Activated CD8-positive, alpha-beta T cell treated with anti-CD3 and anti-CD28 coated beads for 36 hours (primary cell): Measurements from ENCODE around the gene PITRM1. TPM values are rescaled to one million over a fixed set of nuclear protein-coding genes. Genes with fewer than 3 reads are reported as not detected.
A peak's percentile ranks its signal among the peaks of the same experiment; 100 is the strongest.

ENCODE experiments used
- ATAC-seq: fragments of 200-7000 bp; cut with Tn5 transposase; one replicate; pipeline ENCODE4 v1.10.0; 2021; ENCODE audit warnings: mild to moderate bottlenecking, moderate library complexity
- CTCF ChIA-PET: fragments of 350-600 bp; sonication (Branson Sonifier 250); formaldehyde crosslinking; loops from one replicate; lab custom pipeline; 2021; ENCODE audit warnings: antibody characterized with exemption; lab: Charles Lee
- POLR2A ChIA-PET: fragments of 350-600 bp; sonication (Branson Sonifier 250); formaldehyde crosslinking; loops from one replicate; lab custom pipeline; 2021; ENCODE audit warnings: antibody characterized with exemption; lab: Charles Lee
- DNase-seq: peaks from one replicate; pipeline ENCODE4 v3.0.0-alpha.2; 2020
- H3K27ac Mint-ChIP-seq: one replicate; pipeline ENCODE4 v1.8.0; 2021; ENCODE audit warnings: mild to moderate bottlenecking, mixed read lengths
- H3K27me3 Mint-ChIP-seq: one replicate; pipeline ENCODE4 v1.8.0; 2021; ENCODE audit warnings: mixed read lengths
- H3K36me3 Mint-ChIP-seq: one replicate; pipeline ENCODE4 v1.8.0; 2021; ENCODE audit warnings: low read depth, mixed read lengths
- H3K4me1 Mint-ChIP-seq: one replicate; pipeline ENCODE4 v1.8.0; 2021; ENCODE audit warnings: low read depth, mixed read lengths
- H3K4me3 Mint-ChIP-seq: one replicate; pipeline ENCODE4 v1.8.0; 2021; ENCODE audit warnings: mild to moderate bottlenecking, moderate library complexity, mixed read lengths
- H3K9me3 Mint-ChIP-seq: one replicate; pipeline ENCODE4 v1.8.0; 2021; ENCODE audit warnings: mixed read lengths
- intact Hi-C: fragments of 100-400 bp; cut with micrococcal nuclease; formaldehyde crosslinking; loops from one replicate; pipeline ENCODE4 v1.10.0; 2022
- total RNA-seq, 2 experiments: library from RNA; stranded (reverse); gene quantifications; one replicate each; pipeline ENCODE4 v1.2.3, GENCODE V29; 2021
- TF ChIP-seq, protein P1 (sequence below): fragments of 200-600 bp; IDR thresholded peaks from one replicate; pipeline ENCODE4 v1.8.0; 2022; ENCODE audit warnings: antibody characterized with exemption, mild to moderate bottlenecking

The PITRM1 gene
- total RNA-seq, 2 experiments from 2014 or later, result 77.6 to 78.6 TPM

DNA sequence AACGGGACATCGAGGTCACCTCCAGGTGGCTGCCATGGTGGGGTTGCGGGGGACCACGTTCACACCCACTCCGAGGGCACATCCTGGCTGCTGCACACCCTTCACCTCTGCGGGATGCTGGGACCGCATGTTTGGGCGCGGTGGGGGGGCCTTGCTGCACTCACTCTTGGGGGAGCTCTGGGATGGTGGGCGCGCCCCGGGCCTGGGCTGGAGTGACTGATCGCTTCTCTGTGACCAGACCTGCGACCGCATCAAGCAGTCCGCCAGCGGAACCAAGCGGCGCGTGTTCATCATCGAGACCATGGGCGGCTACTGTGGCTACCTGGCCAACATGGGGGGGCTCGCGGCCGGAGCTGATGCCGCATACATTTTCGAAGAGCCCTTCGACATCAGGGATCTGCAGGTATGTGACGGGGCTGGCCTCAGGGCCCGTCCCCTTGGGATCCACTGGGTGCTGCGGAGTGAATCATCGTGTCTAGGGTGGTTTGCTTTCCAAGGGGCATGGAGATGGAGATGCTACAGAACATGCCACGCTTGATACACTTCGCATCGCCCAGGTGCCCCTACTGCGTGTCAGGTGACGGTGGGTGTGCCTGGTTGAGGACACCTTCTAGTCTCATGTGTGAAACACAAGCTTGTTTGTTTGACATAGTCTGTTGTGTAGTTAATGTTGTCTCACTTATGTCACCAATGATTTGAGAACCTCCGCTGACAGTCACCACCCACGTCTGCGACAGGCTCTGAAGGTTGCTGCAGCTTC lies 42.8 kb downstream of the PITRM1 start:
- H3K4me3 Mint-ChIP-seq, result peak overlapping the region; percentile 24
- no peak overlapping the region for H3K27ac Mint-ChIP-seq
- no peaks in the 10 kb centered on the region for H3K9me3 Mint-ChIP-seq
- no peaks in the 10 kb centered on the region for H3K27me3 Mint-ChIP-seq
- TF ChIP-seq, protein P1, sequence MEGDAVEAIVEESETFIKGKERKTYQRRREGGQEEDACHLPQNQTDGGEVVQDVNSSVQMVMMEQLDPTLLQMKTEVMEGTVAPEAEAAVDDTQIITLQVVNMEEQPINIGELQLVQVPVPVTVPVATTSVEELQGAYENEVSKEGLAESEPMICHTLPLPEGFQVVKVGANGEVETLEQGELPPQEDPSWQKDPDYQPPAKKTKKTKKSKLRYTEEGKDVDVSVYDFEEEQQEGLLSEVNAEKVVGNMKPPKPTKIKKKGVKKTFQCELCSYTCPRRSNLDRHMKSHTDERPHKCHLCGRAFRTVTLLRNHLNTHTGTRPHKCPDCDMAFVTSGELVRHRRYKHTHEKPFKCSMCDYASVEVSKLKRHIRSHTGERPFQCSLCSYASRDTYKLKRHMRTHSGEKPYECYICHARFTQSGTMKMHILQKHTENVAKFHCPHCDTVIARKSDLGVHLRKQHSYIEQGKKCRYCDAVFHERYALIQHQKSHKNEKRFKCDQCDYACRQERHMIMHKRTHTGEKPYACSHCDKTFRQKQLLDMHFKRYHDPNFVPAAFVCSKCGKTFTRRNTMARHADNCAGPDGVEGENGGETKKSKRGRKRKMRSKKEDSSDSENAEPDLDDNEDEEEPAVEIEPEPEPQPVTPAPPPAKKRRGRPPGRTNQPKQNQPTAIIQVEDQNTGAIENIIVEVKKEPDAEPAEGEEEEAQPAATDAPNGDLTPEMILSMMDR, result no peak
- CTCF ChIA-PET, result no interaction called here
- intact Hi-C loops, result no loop called here
- H3K4me1 Mint-ChIP-seq, result no peaks in the 10 kb centered on the region
- POLR2A ChIA-PET, result interaction anchor here (1.4 kb wide), 1 partner anchor 9 kb away, joined by 6 read pairs; no protein-coding TSS in a partner anchor
- ATAC-seq (peak; percentile 7), DNase-seq (no peak)
- peaks cover 80% of the 10 kb centered on the region for H3K36me3 Mint-ChIP-seq

DNA sequence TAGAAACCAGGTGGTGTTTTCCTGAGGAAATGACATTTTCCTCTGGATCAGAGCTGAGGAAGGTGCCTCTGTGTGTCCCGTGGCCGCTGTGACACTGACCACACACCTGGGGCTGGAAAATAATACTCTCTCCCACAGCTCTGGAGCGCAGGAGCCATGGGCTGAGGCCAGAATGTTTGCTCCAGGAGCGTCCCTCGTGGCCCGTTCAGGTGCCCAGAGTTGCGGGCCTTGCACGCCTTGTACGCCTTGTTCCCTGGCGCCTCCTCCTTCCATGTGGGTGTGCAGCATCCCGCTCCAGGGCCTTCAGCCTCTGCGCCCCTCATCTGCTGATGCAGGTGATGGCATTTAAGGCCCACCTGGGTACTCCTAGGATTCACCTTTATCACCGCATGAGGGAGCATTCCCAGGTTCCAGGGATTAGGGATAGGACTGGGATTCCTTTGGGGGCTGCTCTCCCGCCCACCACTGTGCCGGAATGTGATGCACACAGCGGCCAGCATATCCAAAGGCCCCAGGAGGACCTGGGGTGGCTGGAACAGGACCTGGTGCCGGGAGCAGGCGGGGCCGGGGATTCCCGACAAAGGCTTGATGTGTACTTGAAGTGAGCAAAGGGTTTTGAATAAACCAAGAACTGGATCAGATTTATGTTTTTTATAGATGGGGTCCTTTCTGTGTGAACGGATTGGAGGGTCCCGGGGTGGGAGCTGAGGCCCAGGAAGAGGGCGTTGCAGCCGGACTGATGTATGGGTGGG lies 44.0 kb downstream of the PITRM1 start:
- intact Hi-C loops, result no loop called here
- ChIA-PET CTCF (no interaction called here), POLR2A (no interaction called here)
- H3K4me3 Mint-ChIP-seq, result no peak overlapping the region
- peaks cover 76% of the 10 kb centered on the region for H3K36me3 Mint-ChIP-seq
- TF ChIP-seq, protein P1, result no peak
- ATAC-seq (no peak), DNase-seq (no peak)
- H3K27ac Mint-ChIP-seq, result no peak overlapping the region
- no peaks in the 10 kb centered on the region for H3K4me1 Mint-ChIP-seq
- no peaks in the 10 kb centered on the region for H3K9me3 Mint-ChIP-seq
- H3K27me3 Mint-ChIP-seq, result no peaks in the 10 kb centered on the region

DNA sequence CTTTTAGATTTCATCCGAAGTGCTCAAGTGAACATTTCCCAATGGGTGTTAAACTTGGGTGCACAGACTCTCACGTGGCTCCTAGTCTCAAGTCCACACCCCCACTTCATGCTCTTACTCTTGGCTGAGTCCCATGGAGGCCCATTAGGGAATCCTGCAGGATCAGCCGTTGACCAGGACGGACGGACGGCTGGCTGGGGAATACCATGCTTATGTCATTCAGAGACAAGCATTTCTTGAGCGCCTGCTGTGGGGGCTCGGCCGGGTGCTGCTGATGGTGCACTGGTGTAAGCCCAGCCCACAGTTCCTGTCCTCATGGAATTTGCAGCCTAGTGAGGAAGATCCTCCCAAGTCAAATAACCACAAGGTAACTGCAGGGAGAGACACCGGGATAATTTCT lies 44.7 kb downstream of the PITRM1 start:
- no peaks in the 10 kb centered on the region for H3K27me3 Mint-ChIP-seq
- H3K27ac Mint-ChIP-seq, result peak overlapping the region; percentile 38
- DNase-seq (no peak), ATAC-seq (no peak)
- intact Hi-C loops, result no loop called here
- peaks cover 74% of the 10 kb centered on the region for H3K36me3 Mint-ChIP-seq
- no peaks in the 10 kb centered on the region for H3K9me3 Mint-ChIP-seq
- no peak overlapping the region for H3K4me3 Mint-ChIP-seq
- CTCF ChIA-PET, result no interaction called here
- POLR2A ChIA-PET, result no interaction called here
- TF ChIP-seq, protein P1, result no peak
- H3K4me1 Mint-ChIP-seq, result no peaks in the 10 kb centered on the region

DNA sequence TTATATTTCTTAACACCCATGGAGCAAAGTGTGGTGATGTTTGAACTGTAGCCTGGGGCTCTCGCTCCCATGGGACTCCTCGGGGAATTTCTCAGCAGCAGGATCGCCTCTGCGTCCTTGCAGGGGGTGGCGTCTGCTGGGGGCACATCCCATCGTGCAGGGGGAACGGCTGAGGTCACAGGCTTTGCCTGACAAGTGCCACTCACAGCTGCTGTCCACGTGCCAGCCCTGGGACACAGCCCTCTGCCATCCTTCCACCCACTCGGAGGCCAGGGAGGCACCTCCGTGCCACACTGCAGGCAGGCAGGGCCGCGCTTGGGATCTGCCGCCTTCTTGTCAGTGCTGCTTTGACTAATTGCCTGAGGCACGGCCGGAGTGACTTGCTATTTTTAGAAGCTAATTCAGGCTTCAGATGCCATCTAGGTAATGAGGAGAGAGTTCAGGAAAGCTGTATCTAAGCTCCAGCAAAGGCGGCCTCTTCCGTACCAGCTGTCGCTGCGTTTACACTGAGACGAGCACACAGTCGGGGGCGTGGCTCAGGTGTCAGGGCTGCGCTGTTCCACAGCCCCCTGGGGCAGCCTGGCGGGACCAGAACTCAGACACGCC lies 45.7 kb downstream of the PITRM1 start:
- no peaks in the 10 kb centered on the region for H3K27me3 Mint-ChIP-seq
- TF ChIP-seq, protein P1, result no peak
- intact Hi-C loops, result no loop called here
- H3K36me3 Mint-ChIP-seq, result peaks cover 75% of the 10 kb centered on the region
- CTCF ChIA-PET, result no interaction called here
- H3K9me3 Mint-ChIP-seq, result no peaks in the 10 kb centered on the region
- POLR2A ChIA-PET, result interaction anchor here (0.8 to 1.0 kb wide), 3 partner anchors 9 to 13 kb away, joined by 3 to 4 read pairs (median 3); no protein-coding TSS in a partner anchor
- DNase-seq, result no peak
- ATAC-seq, result no peak
- H3K4me3 Mint-ChIP-seq, result no peak overlapping the region
- no peaks in the 10 kb centered on the region for H3K4me1 Mint-ChIP-seq
- no peak overlapping the region for H3K27ac Mint-ChIP-seq
